Ovary (tissue), 9 donors: Measurements from ENCODE around the gene IL17RA. TPM values are rescaled to one million over a fixed set of nuclear protein-coding genes. Genes with fewer than 3 reads are reported as not detected.

Experiments
- DNase-seq, 5 donors: peaks; one replicate each; pipeline ENCODE4 v3.0.0-alpha.2; 2019 to 2020
- H3K27ac ChIP-seq, 2 donors: fragments of 200-600 bp; one replicate each; pipeline versions ENCODE4 v1.5.1 to v1.8.0; 2019 to 2022
- H3K27me3 ChIP-seq: fragments of 200-600 bp; one replicate; pipeline ENCODE4 v1.8.0; 2022
- H3K36me3 ChIP-seq: fragments of 200-600 bp; sonication (generic); one replicate; pipeline ENCODE4 v1.5.1; 2019
- H3K4me1 ChIP-seq: one replicate; pipeline ENCODE4 v1.8.1; 2013; ENCODE audit warnings: mild to moderate bottlenecking, moderate library complexity; ENCODE audit not compliant: insufficient read depth
- H3K4me3 ChIP-seq: fragments of 200-600 bp; sonication (generic); one replicate; pipeline ENCODE4 v1.5.1; 2017
- H3K9me3 ChIP-seq, 2 donors: fragments of 200-600 bp in 1 of 2; sonication (generic) in 1 of 2; one replicate each; pipeline versions ENCODE4 v1.5.1 to v1.8.1; 2013 to 2019; ENCODE audit warnings: mild to moderate bottlenecking in 1 of 2, moderate library complexity in 1 of 2
- EP300 ChIP-seq: sonication (generic); formaldehyde crosslinking; IDR thresholded peaks from one replicate; pipeline ENCODE4 v1.6.1; 2017; ENCODE audit warnings: antibody characterized with exemption
- POLR2A ChIP-seq: fragments of 450-650 bp; IDR thresholded peaks from one replicate; pipeline ENCODE4 v1.6.1; 2017; ENCODE audit warnings: antibody characterized with exemption, mild to moderate bottlenecking, moderate library complexity
- WGBS, 3 donors: extraction: QIAGEN DNeasy Blood & Tissue Kit in 1 of 3; methylation state at CpG; one replicate each; pipeline versions ENCODE4 v1.1.5 to v1.1.7; 2013 to 2017; 5-methylcytosine and 5-hydroxymethylcytosine counted together
- intact Hi-C, 4 donors: fragments of 100-400 bp; cut with DNase I; formaldehyde crosslinking; loops; one replicate each; pipeline versions ENCODE4 v1.11.0 to v1.15.1; 2022 to 2023
- polyA plus RNA-seq, 2 donors: library from polyadenylated mRNA; stranded (reverse); fragments of 200-250 nt in 1 of 2; fragments of 350-450 nt in 1 of 2; fragmentation: Illumina TruSeq in 1 of 2; extraction: RNeasy Lipid Tissue Mini Kit (QIAGEN cat#74804) in 1 of 2; gene quantifications; one replicate each; pipeline ENCODE4 v1.2.3, GENCODE V29; 2013 to 2014
- total RNA-seq, 7 donors: library from RNA; depleted of rRNA in 2 of 7; stranded (reverse); fragments of >200 nt in 2 of 7; fragmentation: NEBNext Ultra II Directional in 3 of 7; extraction: Animal tissue kit (Norgen Biotek cat#: 25700) in 3 of 7; gene quantifications; one replicate each; pipeline versions ENCODE4 v1.1.0 to v1.2.4, GENCODE V29; 2016 to 2023
- TF ChIP-seq, protein P1 (sequence below), 3 donors: fragments of 450-650 bp in 2 of 3; fragments of 200-600 bp in 1 of 3; IDR thresholded peaks; one replicate each; pipeline versions ENCODE4 v1.5.1 to v1.8.0; 2016 to 2022; ENCODE audit warnings: antibody characterized with exemption in 3 of 3, mild to moderate bottlenecking in 1 of 3
- donor health status: DM: no; HTN: no; CAD: no; lungs with moderate emphysema.
- donor health status: DM: no; HTN: no; CAD: no.
- donor health status: Bipolar disorder and iron deficiency.
- donor health status: DM: yes; HTN: yes; CAD: no.
- donor health status: DM: no; HTN: no; CAD: no.
- donor health status: DM: yes; HTN: yes; CAD: no.

Gene IL17RA
- total and polyA plus RNA-seq, 9 donors = 6.4 to 18.1 (median 13.1) TPM

DNA sequence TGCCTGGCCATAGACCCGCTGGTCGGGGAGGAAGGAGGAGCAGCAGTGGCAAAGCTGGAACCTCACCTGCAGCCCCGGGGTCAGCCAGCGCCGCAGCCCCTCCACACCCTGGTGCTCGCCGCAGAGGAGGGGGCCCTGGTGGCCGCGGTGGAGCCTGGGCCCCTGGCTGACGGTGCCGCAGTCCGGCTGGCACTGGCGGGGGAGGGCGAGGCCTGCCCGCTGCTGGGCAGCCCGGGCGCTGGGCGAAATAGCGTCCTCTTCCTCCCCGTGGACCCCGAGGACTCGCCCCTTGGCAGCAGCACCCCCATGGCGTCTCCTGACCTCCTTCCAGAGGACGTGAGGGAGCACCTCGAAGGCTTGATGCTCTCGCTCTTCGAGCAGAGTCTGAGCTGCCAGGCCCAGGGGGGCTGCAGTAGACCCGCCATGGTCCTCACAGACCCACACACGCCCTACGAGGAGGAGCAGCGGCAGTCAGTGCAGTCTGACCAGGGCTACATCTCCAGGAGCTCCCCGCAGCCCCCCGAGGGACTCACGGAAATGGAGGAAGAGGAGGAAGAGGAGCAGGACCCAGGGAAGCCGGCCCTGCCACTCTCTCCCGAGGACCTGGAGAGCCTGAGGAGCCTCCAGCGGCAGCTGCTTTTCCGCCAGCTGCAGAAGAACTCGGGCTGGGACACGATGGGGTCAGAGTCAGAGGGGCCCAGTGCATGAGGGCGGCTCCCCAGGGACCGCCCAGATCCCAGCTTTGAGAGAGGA, 24.5 kb downstream of the IL17RA start:
- Histone ChIP-seq H3K9me3 (no peaks in the 10 kb centered on the region), H3K27me3 (no peaks in the 10 kb centered on the region), H3K36me3 (no peaks in the 10 kb centered on the region), H3K27ac (no peak overlapping the region), H3K4me3 (no peak overlapping the region), H3K4me1 (no peaks in the 10 kb centered on the region)
- 88 to 90% (median 90%) methylated on average over 23 to 42 of the region's 42 CpGs for WGBS, 3 donors
- intact Hi-C loops = no loop called here
- no peak for TF ChIP-seq POLR2A
- TF ChIP-seq EP300 = no peak
- TF ChIP-seq, protein P1, sequence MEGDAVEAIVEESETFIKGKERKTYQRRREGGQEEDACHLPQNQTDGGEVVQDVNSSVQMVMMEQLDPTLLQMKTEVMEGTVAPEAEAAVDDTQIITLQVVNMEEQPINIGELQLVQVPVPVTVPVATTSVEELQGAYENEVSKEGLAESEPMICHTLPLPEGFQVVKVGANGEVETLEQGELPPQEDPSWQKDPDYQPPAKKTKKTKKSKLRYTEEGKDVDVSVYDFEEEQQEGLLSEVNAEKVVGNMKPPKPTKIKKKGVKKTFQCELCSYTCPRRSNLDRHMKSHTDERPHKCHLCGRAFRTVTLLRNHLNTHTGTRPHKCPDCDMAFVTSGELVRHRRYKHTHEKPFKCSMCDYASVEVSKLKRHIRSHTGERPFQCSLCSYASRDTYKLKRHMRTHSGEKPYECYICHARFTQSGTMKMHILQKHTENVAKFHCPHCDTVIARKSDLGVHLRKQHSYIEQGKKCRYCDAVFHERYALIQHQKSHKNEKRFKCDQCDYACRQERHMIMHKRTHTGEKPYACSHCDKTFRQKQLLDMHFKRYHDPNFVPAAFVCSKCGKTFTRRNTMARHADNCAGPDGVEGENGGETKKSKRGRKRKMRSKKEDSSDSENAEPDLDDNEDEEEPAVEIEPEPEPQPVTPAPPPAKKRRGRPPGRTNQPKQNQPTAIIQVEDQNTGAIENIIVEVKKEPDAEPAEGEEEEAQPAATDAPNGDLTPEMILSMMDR (IDR thresholded peaks at IDR 0.05) = no peak
- no peak for DNase-seq

DNA sequence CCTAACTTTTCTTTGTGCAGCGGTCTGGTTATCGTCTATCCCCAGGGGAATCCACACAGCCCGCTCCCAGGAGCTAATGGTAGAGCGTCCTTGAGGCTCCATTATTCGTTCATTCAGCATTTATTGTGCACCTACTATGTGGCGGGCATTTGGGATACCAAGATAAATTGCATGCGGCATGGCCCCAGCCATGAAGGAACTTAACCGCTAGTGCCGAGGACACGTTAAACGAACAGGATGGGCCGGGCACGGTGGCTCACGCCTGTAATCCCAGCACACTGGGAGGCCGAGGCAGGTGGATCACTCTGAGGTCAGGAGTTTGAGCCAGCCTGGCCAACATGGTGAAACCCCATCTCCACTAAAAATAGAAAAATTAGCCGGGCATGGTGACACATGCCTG, 25.2 kb downstream of the IL17RA start:
- TF ChIP-seq EP300 (no peak), POLR2A (no peak)
- TF ChIP-seq, protein P1 (IDR thresholded peaks at IDR 0.05) = no peak
- intact Hi-C loops = no loop called here
- Histone ChIP-seq H3K9me3 (no peaks in the 10 kb centered on the region), H3K4me3 (no peak overlapping the region), H3K4me1 (no peaks in the 10 kb centered on the region), H3K27ac (no peak overlapping the region), H3K36me3 (no peaks in the 10 kb centered on the region), H3K27me3 (no peaks in the 10 kb centered on the region)
- WGBS, 3 donors = 87 to 90% (median 89%) methylated on average over 16 of the region's 16 CpGs
- DNase-seq = no peak

DNA sequence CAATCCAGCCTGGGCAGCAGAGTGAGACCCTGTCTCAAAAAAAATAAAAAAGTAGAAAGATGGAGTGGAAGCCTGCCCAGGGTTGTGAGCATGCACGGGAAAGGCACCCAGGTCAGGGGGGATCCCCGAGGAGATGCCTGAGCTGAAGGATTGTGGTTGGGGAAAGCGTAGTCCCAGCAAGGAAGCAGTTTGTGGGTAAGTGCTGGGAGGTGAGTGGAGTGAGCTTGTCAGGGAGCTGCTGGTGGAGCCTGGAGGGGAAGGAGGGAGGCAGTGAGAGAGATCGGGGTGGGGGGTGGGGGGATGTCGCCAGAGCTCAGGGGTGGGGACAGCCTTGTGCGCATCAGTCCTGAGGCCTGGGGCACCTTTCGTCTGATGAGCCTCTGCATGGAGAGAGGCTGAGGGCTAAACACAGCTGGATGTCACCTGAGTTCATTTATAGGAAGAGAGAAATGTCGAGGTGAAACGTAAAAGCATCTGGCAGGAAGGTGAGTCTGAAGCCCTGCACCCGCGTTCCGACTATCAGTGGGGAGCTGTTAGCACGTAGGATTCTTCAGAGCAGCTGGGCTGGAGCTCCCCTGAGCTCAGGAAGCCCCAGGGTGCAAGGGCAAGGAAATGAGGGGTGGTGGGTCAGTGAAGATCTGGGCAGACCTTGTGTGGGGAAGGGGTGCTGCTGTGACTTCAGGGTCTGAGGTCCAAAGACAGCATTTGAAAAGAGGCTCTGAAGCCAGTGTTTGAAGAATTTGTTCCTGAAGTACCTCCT, 26.2 kb downstream of the IL17RA start:
- intact Hi-C loops = no loop called here
- WGBS, 3 donors = 69 to 75% (median 73%) methylated on average over 13 of the region's 13 CpGs
- no peaks in the 10 kb centered on the region for H3K9me3 ChIP-seq
- H3K27ac ChIP-seq = no peak overlapping the region
- TF ChIP-seq EP300 (no peak), POLR2A (no peak)
- TF ChIP-seq, protein P1 (IDR thresholded peaks at IDR 0.05) = no peak
- no peaks in the 10 kb centered on the region for H3K4me1 ChIP-seq
- H3K27me3 ChIP-seq = no peaks in the 10 kb centered on the region
- no peak overlapping the region for H3K4me3 ChIP-seq
- H3K36me3 ChIP-seq = no peaks in the 10 kb centered on the region
- DNase-seq = no peak

DNA sequence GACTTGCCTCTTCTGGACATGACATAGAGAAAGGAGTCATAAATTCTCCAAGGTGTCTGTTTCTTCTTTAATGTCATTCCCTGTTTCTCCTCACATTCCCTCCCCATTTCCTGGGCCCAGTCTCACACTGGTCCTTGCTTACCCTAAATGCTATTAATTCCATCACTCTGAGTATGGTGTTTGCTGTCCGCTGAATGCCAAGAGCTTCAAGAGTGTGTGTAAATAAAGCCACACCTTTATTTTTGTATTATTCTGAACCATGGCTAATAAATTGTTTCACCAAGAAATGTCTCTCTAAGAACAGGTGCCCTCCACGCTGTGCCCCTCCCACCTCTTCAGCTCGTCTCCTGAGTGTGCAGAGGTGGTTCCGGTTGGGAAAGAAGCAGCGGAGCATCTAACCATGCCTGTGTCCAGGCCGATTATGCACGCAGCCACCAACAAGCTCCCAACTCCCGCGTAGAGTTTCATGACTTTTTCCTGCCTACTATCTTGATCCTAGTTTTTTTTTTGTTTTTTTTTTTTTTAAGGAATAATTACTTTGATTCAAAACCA, 27.8 kb downstream of the IL17RA start:
- intact Hi-C loops = no loop called here
- 59 to 65% (median 61%) methylated on average over 9 of the region's 9 CpGs for WGBS, 3 donors
- H3K4me3 ChIP-seq = no peak overlapping the region
- H3K4me1 ChIP-seq = no peaks in the 10 kb centered on the region
- H3K27ac ChIP-seq = no peak overlapping the region
- TF ChIP-seq POLR2A (no peak), EP300 (no peak)
- TF ChIP-seq, protein P1 (IDR thresholded peaks at IDR 0.05) = no peak
- no peaks in the 10 kb centered on the region for H3K9me3 ChIP-seq
- no peaks in the 10 kb centered on the region for H3K36me3 ChIP-seq
- no peak for DNase-seq
- no peaks in the 10 kb centered on the region for H3K27me3 ChIP-seq
